K562 (cell line): ENCODE data around the gene MYH9. TPM values are rescaled to one million over a fixed set of nuclear protein-coding genes. Genes with fewer than 3 reads are reported as not detected.

Experiments used
- BACH1 ChIP-seq: fragments of 200-800 bp; sonication (Bioruptor generic); IDR thresholded peaks from 2 replicates; pipeline ENCODE4 v1.6.1; 2016; ENCODE audit warnings: missing genetic modification characterization, missing compliant biosample characterization
- ETV1 ChIP-seq: fragments of 450-650 bp; conservative IDR thresholded peaks from 2 replicates; pipeline ENCODE4 v1.6.1; 2016; ENCODE audit warnings: missing genetic modification characterization, control low read depth, low read depth, missing compliant biosample characterization
- FOS ChIP-seq: IDR thresholded peaks from 3 replicates; pipeline ENCODE4 v1.6.1; 2011; ENCODE audit not compliant: insufficient read length; ENCODE audit errors: extremely low read depth
- FOXK2 ChIP-seq, 2 experiments: fragments of 450-650 bp; IDR thresholded peaks in 1 of 2; conservative IDR thresholded peaks in 1 of 2; 2 replicates each; pipeline ENCODE4 v1.6.1; 2016; ENCODE audit warnings: low read depth in 2 of 2, mild to moderate bottlenecking in 1 of 2
- HLTF ChIP-seq: fragments of 450-650 bp; IDR thresholded peaks from 2 replicates; pipeline ENCODE4 v1.6.1; 2016
- MNT ChIP-seq, 2 experiments: fragments of 450-650 bp; conservative IDR thresholded peaks; 2 replicates each; pipeline ENCODE4 v1.6.1; 2017; ENCODE audit warnings: mild to moderate bottlenecking in 2 of 2, moderate library complexity in 2 of 2
- MTA2 ChIP-seq: fragments of 450-650 bp; IDR thresholded peaks from 2 replicates; pipeline ENCODE4 v1.6.1; 2016; ENCODE audit warnings: low read depth
- NELFE ChIP-seq: IDR thresholded peaks from 2 replicates; pipeline ENCODE4 v1.6.1; 2011; ENCODE audit warnings: mild to moderate bottlenecking; ENCODE audit not compliant: insufficient read depth, insufficient read length
- PYGO2 ChIP-seq: fragments of 450-650 bp; IDR thresholded peaks from 2 replicates; pipeline ENCODE4 v1.6.1; 2016; ENCODE audit warnings: mild to moderate bottlenecking, missing genetic modification characterization, moderate library complexity, missing compliant biosample characterization
- RAD21 ChIP-seq, 2 experiments: fragments of 250-450 bp in 1 of 2; fragments of 450-650 bp in 1 of 2; sonication (Bioruptor Pico) in 1 of 2; formaldehyde crosslinking in 1 of 2; IDR thresholded peaks in 1 of 2; conservative IDR thresholded peaks in 1 of 2; 2 replicates each; pipeline versions ENCODE4 v1.4.0 to v1.8.0; 2020 to 2022; ENCODE audit warnings: mild to moderate bottlenecking in 2 of 2, moderate library complexity in 1 of 2
- RFX5 ChIP-seq: IDR thresholded peaks from 2 replicates; pipeline ENCODE4 v1.6.1; 2011; ENCODE audit warnings: low read depth, mild to moderate bottlenecking, improper control_type of control experiment, low read length
- TCF3 ChIP-seq: sonication (generic); formaldehyde crosslinking; IDR thresholded peaks from 2 replicates; pipeline ENCODE4 v1.4.0; 2020; ENCODE audit warnings: mild to moderate bottlenecking, missing genetic modification reagents
- ZBTB11 ChIP-seq, 3 experiments: fragments of 200-800 bp in 1 of 3; fragments of 250-450 bp in 1 of 3; fragments of 450-650 bp in 1 of 3; sonication (Bioruptor Pico) in 1 of 3; sonication (Bioruptor generic) in 1 of 3; formaldehyde crosslinking in 1 of 3; IDR thresholded peaks; 2 replicates each; pipeline versions ENCODE4 v1.6.1 to v1.8.0; 2016 to 2022; ENCODE audit warnings: mild to moderate bottlenecking in 2 of 3, missing genetic modification characterization in 2 of 3, missing compliant biosample characterization in 1 of 3, moderate library complexity in 1 of 3
- ZEB2 ChIP-seq: fragments of 450-650 bp; IDR thresholded peaks from 2 replicates; pipeline ENCODE4 v1.6.1; 2016
- ZNF12 ChIP-seq: sonication (generic); formaldehyde crosslinking; IDR thresholded peaks from 2 replicates; pipeline ENCODE4 v1.4.0; 2020; ENCODE audit warnings: mild to moderate bottlenecking, missing genetic modification reagents
- ZNF121 ChIP-seq: sonication (generic); formaldehyde crosslinking; conservative IDR thresholded peaks from 2 replicates; pipeline ENCODE4 v1.8.0; 2022; ENCODE audit warnings: missing genetic modification reagents
- ZNF175 ChIP-seq: fragments of 200-800 bp; sonication (Bioruptor generic); IDR thresholded peaks from 2 replicates; pipeline ENCODE4 v1.6.1; 2016; ENCODE audit warnings: low read depth, mild to moderate bottlenecking, missing genetic modification characterization, missing compliant biosample characterization
- ZNF197 ChIP-seq: fragments of 200-800 bp; sonication (Bioruptor generic); IDR thresholded peaks from 2 replicates; pipeline ENCODE4 v1.6.1; 2016; ENCODE audit warnings: low read depth, missing genetic modification characterization, missing compliant biosample characterization
- ZNF274 ChIP-seq: IDR thresholded peaks from 2 replicates; pipeline ENCODE4 v1.6.1; 2011; ENCODE audit warnings: low read depth, mild to moderate bottlenecking, low read length, moderate library complexity, borderline replicate concordance
- ZNF277 ChIP-seq: fragments of 250-450 bp; sonication (Bioruptor Pico); IDR thresholded peaks from 2 replicates; pipeline ENCODE4 v1.8.0; 2022; ENCODE audit warnings: inconsistent platforms, mild to moderate bottlenecking, moderate library complexity, borderline replicate concordance
- polyA plus RNA-seq, 8 experiments: library from polyadenylated mRNA; depleted of rRNA in 4 of 8; stranded (reverse) in 5 of 8; unstranded in 3 of 8; fragments of >200 nt; fragmentation: Nextera tagmentation in 2 of 8; fragmentation: Illumina TruSeq in 1 of 8; extraction: Ambion mirVana in 2 of 8; extraction: Trizol in 1 of 8; gene quantifications; 2 replicates each; pipeline versions ENCODE4 v1.2.1 to v1.2.3, GENCODE V29; 2011 to 2014; ENCODE audit warnings: inconsistent platforms in 1 of 8, missing spikeins in 1 of 8
- total RNA-seq, 7 experiments: library from RNA; depleted of rRNA in 6 of 7; stranded (reverse); fragments of >200 nt in 6 of 7; fragmentation: Illumina TruSeq in 2 of 7; extraction: Trizol in 2 of 7; gene quantifications; 2 replicates each; pipeline versions ENCODE4 v1.2.1 to v1.2.3, GENCODE V29; 2011 to 2021; ENCODE audit warnings: low replicate concordance in 1 of 7

MYH9 gene
- total and polyA plus RNA-seq, 9 of the 15 experiments (the other 6 are each of a cell fraction or from before 2014, with no cell fraction given) = 0.71 to 111 (median 24.6) TPM

- peak; percentile 82; the same call in 1 of the 2 replicates for TF ChIP-seq HLTF
- TF ChIP-seq RAD21 (CRISPR knock-in tag; conservative IDR thresholded peaks at IDR 0.05 in 1 of 2, IDR thresholded peaks at IDR 0.05 in 1 of 2) = peak; percentile 37 to 56
- peak; percentile 89 for TF ChIP-seq ZNF175 (CRISPR knock-in tag)
- peak; percentile 97 for TF ChIP-seq MTA2
- TF ChIP-seq RFX5 = no peak
- no peak for TF ChIP-seq FOS
- TF ChIP-seq ZEB2 = peak; percentile 81; the same call in 1 of the 2 replicates
- peak; percentile 42; the same call in 1 of the 2 replicates for TF ChIP-seq ETV1 (tag)
- peak in 1 of 2 experiments; percentile 73; a peak in 2 of 4 replicates for TF ChIP-seq MNT (conservative IDR thresholded peaks at IDR 0.05)
- no peak for TF ChIP-seq ZNF277 (CRISPR knock-in tag)
- peak; percentile 77; the same call in 1 of the 2 replicates for TF ChIP-seq ZNF274
- peak in 1 of 3 experiments; percentile 78; a peak in 2 of 6 replicates for TF ChIP-seq ZBTB11 (CRISPR knock-in tag; IDR thresholded peaks at IDR 0.05)
- 0 out of 2 replicates have a peak, but pooled peaks have one; percentile 39 for TF ChIP-seq PYGO2
- no peak for TF ChIP-seq ZNF121 (CRISPR knock-in tag)
- TF ChIP-seq ZNF12 (CRISPR knock-in tag) = no peak
- peak; percentile 61; the same call in 1 of the 2 replicates for TF ChIP-seq ZNF197 (CRISPR knock-in tag)
- TF ChIP-seq BACH1 (tag) = no peak
- TF ChIP-seq NELFE = no peak
- TF ChIP-seq TCF3 = peak; percentile 98
- TF ChIP-seq FOXK2 (conservative IDR thresholded peaks at IDR 0.05 in 1 of 2, IDR thresholded peaks at IDR 0.05 in 1 of 2; ENCODE audit: low read depth in 2 of 2) = peak; percentile 68 to 77; a peak in 3 of 4 replicates
Observed at GRCh38 chr22:36368359-36368983, 19.3 kb downstream of the MYH9 start (continued).
